ENCODE data around the gene PARG.
"Not testable (repeated sequence)": the region's sequence is repeated elsewhere in the genome, so short reads cannot be mapped to it uniquely, and the experiment has no call there.

Gene PARG

DNA sequence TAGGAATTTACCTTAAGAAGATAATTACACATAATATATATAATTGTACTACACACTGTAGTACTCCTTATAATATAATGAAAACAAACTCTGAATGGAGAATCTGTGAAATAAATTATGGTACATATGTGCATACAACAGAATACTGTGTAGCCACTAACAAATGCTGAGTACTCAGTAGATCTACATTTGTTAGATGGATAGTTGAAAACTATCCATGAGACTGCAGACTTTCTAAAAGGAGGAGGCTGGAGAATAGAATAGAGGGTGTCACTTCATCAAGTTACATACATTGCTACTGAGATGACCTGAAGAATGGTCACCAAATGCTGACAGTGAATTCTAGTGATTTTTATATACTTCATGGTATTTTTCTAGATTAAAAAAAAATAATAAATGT, 111.0 kb downstream of the PARG start:
- no peak for DNase-seq (ENCODE audit: low read depth in 2 of 3, low spot score in 2 of 3)

DNA sequence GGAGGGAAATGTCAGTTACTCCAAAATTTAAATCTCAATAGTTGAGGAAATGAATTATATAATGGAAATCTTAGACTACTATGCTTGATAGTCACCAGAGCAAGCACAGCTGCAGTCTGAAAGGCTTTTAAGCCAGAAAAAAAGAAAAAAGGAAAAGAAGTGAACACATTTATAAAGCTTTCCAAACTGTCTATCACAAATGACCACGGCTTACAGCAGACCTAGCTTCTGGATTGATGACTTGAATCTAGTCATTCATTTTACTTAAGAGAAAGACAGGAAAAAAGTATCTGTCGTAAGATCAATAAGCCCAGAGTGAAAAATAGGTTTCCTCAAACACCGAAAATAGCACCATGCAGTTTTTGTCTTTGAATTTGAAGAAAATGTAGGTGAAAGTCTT, 111.8 kb downstream of the PARG start:
- DNase-seq (ENCODE audit: low read depth in 2 of 3, low spot score in 2 of 3): no peak

DNA sequence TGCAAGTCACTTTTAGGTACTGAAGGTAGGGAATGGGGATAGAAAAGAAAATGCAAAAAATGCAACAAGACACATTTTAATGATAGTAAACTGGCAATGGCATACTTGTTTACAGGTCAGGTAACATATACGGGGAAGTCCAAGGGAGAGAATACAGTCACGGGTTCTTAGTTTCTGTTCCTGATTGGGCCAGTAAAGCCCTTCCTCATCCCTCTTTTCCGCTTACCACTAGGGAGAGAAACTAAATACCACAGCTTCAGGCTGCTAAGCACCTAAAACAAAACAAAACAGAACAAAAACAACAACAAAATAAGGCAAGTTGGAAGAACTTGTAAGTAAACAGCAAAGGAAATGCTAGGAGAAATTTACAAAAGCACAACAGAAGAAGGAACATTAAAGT, 114.5 kb downstream of the PARG start:
- no peak for DNase-seq (ENCODE audit: low read depth in 2 of 3, low spot score in 2 of 3)

DNA sequence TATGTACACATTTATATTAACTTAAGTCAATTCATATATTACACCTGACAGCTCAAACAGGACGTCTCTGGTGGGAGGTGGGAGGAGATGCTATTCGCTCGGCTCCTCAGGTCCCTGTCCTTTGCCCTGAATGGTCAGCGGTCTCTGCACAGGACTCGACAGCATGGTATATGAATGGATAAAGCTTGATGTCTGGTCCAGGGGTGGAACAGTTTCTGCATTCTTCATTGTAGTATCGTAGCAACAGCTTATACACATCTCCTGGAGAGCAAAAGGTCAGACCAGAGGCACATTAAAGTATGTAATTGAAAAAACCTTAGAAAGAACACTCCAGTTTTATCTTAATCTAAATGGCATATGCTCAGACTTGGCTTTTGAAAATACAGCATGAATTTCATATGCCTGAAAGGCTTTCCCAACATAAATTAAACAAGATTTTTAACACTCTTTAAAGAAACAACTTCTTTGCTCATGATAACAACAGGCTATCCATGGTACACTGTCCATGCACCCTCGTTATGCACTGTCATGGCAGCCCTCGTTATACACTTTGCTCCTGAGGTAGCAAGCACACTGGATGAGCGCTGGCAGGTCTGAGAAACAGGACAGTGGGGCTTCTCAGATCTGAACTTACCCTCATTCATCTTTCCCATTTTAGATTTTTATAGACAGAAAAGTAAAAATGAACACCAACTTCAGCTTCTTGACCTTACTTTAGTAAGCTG, 122.4 kb downstream of the PARG start:
- no peak for DNase-seq (ENCODE audit: low read depth in 2 of 3, low spot score in 2 of 3)

DNA sequence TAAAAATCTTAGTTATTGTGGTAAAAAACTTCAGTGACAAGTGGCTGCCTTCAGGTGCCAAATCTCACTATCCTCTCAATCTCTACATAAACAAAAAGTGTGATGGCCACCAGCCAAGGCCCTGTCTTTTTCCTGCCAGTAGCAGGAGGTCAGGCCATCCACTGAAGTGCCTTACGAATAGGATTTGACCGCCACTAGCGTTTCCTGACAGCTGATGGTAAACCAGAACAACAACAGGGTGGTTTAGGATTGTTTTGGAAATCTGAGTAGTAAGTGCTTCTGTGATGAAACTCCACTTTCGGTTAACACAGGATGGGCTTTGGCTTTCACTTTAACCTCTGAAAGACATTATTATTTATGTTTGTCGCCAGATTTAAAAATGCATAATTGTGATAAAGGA, 124.0 kb downstream of the PARG start:
- no peak for DNase-seq (ENCODE audit: low read depth in 2 of 3, low spot score in 2 of 3)

DNA sequence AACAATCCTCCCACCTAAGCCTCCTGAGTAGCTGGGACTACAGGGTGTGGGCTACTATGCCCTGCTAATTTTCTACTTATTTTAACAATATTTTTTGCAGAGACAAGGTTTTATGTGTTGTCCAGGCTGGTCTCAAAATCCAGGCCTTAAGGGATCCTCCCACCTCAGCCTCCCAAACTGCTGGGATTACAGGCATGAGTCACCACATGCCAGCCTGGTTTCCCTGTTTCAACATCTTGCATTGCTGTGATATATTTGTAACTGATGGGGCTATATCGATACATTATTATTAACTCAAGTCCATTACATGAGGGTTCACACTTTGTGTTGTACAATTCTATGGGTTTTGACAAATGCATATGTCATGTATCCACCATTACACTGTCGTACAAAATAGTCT, 137.8 kb downstream of the PARG start:
- DNase-seq (ENCODE audit: low read depth in 2 of 3, low spot score in 2 of 3): no peak

DNA sequence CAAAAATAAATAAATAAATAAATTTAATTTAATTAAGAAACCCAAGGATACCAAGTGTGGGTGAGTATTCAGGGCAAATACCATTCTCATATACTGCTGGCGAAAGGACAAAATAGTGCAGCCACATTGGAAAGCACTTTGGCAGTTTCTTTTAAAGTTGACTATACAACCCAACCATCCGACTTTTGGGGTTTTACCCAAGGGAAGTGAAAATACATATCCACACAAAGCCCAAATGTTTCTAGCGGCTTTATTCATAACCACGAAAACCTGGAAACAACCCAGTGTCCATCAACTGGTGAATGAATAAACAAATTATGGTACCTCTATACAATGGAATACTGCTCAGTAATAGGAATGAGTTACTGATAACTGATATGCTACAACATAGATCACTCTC, 143.6 kb downstream of the PARG start:
- no peak for DNase-seq (ENCODE audit: low read depth in 2 of 3, low spot score in 2 of 3)

DNA sequence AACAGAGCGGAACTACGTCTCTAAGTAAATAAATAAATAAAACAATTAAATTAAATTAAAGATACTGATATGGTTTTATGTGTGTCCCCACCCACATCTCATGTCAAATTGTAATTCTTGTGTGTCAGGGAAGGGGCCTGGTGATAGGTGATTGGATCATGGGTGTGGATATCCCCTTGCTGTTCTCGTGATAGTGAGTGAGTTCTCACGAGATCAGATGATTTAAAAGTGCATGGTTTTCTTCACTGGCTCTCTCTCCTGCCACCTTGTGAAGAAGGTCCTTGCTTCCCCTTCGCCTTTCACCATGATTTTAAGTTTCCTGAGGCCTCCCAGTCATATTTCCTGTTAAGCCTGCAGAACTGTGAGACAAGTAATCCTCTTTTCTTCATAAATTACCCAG, 150.7 kb downstream of the PARG start:
- no peak for DNase-seq (ENCODE audit: low read depth in 2 of 3, low spot score in 2 of 3)

DNA sequence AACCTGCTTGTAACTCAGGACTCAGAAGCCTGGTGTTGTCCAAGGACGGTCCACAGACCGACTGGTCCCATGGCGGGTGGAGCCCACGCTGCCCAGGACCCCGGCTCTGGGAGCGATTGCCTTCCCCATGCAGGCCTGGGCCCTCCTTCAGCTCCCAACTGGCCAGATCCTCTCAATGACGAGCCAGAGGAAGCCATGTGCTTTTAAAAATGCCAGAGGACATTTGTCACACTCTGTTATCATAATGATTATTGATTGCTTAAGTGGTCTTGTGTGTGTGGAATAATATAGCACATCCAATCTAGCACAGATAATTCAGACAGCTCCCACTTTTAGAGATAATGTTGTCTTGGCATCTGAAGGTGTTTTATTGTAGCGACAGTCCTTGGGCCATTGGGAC, 157.1 kb downstream of the PARG start:
- no peak for DNase-seq (ENCODE audit: low read depth in 2 of 3, low spot score in 2 of 3)

DNA sequence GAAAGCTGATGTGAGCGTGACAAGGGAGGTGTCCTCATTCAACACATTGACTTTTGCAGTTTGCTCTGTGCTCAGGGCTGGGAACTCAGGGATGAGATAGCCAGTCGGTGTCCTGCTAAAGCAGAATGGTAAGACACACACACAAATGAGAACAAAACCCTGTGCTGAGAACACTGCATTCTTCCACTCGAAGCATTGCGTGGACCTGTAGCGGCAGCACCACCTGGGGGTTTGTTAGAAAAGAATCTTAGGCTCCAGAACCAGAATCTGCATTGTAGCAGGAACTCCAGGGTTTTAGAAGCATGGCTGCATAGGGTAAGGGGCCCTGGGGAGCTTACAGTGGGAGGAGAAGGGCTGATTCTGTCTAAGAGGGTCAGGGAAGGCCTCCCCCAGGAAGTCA, 158.2 kb downstream of the PARG start:
- DNase-seq (ENCODE audit: low read depth in 2 of 3, low spot score in 2 of 3): no peak

DNA sequence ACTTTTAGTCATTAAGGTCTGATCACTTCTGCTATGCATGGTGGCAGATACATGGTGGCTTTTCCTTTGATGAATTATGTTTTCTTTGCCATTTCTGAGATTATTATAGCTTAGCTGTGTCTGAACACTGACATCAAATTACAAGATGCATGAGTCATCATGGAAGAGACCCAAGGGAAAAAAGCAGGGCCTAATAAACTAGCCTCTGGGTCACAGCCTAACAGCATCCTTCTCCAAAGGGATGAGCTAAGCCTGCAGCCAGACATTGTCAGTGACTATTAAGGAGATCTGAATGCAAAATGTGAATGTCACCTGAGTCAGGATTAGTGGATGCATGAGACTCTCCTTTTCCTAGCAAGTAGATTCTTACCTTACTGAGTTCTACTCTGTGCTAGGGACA, 160.6 kb downstream of the PARG start:
- DNase-seq (ENCODE audit: low read depth in 2 of 3, low spot score in 2 of 3): no peak

DNA sequence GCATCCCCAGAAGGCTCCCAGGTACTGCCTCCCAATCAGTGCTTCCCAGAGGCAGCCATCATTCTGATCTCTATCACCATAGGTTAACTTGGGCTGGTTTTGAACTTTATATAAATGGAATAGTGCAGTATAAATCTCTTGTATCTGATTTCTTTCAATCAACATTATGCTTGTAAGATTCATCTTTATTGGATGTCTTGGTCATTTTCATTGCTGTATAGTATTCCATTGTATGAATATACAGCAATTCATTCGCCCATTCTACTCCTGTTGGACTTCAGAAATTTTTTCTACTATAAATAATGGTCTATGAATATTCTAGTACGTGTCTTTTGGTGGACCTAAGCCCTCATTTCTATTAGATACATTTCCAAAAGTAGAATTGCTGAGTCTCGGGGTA, 163.6 kb downstream of the PARG start:
- DNase-seq (ENCODE audit: low read depth in 2 of 3, low spot score in 2 of 3): no peak

DNA sequence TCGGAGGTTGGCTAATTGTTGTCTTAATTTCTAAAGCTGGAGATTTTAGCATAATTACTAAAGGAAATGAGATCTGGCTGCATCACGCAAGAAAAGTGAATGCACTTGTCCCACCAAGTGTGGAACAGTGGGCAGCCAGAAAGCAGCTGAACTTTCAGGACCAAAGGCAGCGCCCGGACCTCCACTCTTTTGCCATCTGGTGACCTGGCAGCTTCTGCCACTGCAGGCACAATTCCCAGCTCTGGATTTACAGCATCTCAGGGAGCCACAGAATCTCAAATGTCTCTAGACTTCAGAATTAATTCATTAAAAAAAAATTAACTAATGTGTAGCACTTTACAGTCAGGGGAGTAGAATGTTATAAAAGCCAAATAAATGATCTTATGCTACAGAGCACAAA, 165.0 kb downstream of the PARG start:
- DNase-seq (ENCODE audit: low read depth in 2 of 3, low spot score in 2 of 3): no peak

DNA sequence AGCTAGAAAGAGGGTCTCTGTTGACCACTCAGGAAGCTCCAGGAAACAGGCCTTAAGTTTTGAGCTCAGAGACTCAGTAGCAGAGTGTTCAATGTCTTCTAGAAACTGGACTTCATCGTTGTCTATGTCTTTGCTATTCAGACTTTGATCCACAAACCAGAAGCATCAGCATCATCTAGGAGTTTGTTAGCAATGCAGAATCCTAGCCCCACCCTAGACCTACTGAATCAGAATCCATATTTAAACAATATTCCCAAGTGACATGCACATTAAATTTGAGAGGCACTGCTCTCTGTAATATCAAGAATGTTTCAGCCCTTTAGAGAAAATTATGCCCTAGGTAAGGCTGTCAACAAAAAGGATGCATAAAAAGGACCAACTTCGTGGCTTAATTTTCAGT, 166.8 kb downstream of the PARG start:
- DNase-seq (ENCODE audit: low read depth in 2 of 3, low spot score in 2 of 3): no peak

DNA sequence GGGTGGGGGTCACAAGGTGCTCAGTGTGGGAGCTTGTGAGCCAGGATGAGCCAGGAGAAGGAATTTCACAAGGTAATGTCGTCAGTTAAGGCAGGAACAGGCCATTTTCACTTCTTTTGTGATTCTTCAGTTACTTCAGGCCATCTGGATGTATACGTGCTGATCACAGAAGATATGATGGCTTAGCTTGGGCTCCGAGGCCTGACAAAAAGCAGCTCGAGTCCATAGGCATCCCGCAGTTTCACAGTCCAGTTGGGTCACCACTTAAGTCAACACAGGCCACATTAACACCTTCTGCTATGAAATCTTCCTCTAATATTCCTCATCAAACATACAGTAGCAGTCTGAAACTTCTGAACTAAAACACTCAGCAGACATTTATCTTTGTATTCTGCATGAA, 168.9 kb downstream of the PARG start:
- DNase-seq (ENCODE audit: low read depth in 2 of 3, low spot score in 2 of 3): not testable (repeated sequence)

DNA sequence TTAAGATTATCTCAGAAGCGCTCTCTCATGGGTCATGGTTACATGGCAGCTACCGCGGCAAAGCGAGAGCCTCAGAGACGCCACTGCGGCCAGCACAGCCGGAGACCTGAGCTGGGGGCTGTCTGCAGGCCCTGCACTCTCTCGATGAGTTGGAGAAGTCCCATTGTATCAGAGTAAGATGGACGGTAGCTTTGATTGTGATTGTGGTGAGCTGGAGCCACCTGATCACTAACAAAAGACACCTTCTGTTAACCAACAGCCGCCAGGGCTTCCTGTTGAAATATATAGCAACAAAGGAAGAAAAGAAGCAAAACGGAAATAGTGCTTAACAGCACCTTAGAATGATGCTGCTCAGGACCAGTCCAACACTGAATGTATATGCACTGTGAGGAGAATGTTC, 170.8 kb downstream of the PARG start:
- not testable (repeated sequence) for DNase-seq (ENCODE audit: low read depth in 2 of 3, low spot score in 2 of 3)

DNA sequence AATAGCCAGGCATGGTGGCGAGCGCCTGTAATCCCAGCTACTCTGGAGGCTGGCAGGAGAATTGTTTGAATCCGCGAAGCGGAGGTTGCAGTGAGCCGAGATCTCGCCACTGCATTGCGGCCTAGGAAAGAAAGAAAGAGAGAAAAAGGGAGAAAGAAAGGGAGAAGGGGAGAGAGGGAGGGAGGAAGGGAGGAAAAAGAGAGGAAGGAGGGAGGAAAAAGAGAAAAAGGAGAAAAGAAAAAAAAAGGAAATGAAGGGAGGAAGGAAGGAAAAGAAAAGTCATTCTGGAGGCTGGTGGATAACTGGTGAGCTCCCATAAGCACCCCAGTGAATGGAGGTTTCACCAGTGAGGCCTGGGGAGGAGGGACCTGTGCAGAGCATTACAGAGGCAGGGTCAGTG, 172.1 kb downstream of the PARG start:
- DNase-seq (ENCODE audit: low read depth in 2 of 3, low spot score in 2 of 3): no peak

DNA sequence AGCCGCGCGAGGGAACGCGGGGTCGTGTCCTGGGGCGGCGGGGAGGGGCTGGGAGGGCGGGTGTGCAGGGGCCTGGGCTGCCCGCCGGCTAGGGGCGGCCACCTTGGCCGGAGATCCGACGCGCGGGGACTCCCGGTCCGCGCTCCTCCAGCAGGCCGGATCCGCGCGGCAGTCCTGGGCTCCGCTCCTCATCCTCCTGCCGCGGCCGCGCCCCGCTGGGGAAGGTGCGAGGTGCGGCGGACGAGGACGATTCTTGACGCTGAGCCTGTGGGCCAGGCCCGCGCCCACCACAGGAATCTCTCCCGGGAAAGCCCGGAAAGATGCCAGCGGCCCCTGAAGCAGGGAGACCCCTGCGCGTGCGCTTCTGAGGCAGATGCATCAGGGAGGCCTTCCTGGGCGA, 173.1 kb downstream of the PARG start:
- DNase-seq (ENCODE audit: low read depth in 2 of 3, low spot score in 2 of 3): no peak

DNA sequence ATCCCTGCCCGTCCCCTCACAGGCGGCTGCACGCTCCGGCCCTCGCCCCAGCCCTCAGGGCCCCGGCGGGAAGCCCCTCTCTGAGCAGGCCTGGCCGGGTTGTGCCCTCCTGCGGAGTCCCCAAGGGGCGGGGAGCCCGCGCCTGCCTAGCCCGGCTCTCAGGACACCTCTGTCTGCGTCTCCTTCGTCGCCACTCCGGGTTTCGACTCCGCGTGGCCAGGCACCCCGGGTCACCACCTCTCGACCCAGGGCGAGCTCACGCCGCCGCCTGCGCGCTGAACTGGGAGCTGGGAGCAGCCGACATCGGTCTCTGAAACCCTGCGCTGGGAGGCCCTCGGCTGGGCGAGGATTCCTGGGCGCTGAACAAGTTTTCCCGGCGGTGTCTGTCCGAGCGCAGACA, 173.5 kb downstream of the PARG start:
- DNase-seq (ENCODE audit: low read depth in 2 of 3, low spot score in 2 of 3): no peak
